CD4-positive, alpha-beta T cell (primary cell): ENCODE data around the gene DIAPH1. TPM values are rescaled to one million over a fixed set of nuclear protein-coding genes. Genes with fewer than 3 reads are reported as not detected.

ENCODE experiments used
- ATAC-seq: fragments of 200-7000 bp; cut with Tn5 transposase; one replicate; pipeline ENCODE4 v1.10.0; 2022; ENCODE audit warnings: mild to moderate bottlenecking; ENCODE audit not compliant: poor library complexity
- CTCF ChIA-PET: fragments of 350-600 bp; sonication (Branson Sonifier 250); formaldehyde crosslinking; loops from one replicate; lab custom pipeline; 2021; ENCODE audit warnings: antibody characterized with exemption, inconsistent platforms; lab: Charles Lee
- POLR2A ChIA-PET: fragments of 350-600 bp; sonication (Branson Sonifier 250); formaldehyde crosslinking; loops from one replicate; lab custom pipeline; 2021; ENCODE audit warnings: antibody characterized with exemption, inconsistent platforms; lab: Charles Lee
- DNase-seq, 14 experiments: peaks; one replicate each; pipeline ENCODE4 v3.0.0-alpha.2; 2013 to 2020; ENCODE audit warnings: mixed read lengths in 2 of 14
- H3K27ac ChIP-seq, 2 donors: one replicate each; pipeline versions ENCODE4 v1.5.1 to v1.7.0; 2013; ENCODE audit warnings: low read length in 2 of 2, low read depth in 1 of 2, mild to moderate bottlenecking in 1 of 2
- H3K27me3 ChIP-seq, 2 experiments: 1 replicate in 1 of 2; 2 replicates in 1 of 2; pipeline versions ENCODE4 v1.6.1 to v1.7.0; 2013; ENCODE audit warnings: low read length in 2 of 2, control low read depth in 1 of 2, mild to moderate bottlenecking in 1 of 2, moderate library complexity in 1 of 2; ENCODE audit not compliant: insufficient read depth in 2 of 2, control insufficient read depth in 1 of 2
- H3K36me3 ChIP-seq: one replicate; pipeline ENCODE4 v1.6.1; 2013; ENCODE audit warnings: low read length, control low read depth; ENCODE audit not compliant: insufficient read depth
- H3K4me1 ChIP-seq: one replicate; pipeline ENCODE4 v1.6.1; 2013; ENCODE audit warnings: low read length, control low read depth; ENCODE audit not compliant: insufficient read depth
- H3K4me3 ChIP-seq: one replicate; pipeline ENCODE4 v1.5.1; 2013; ENCODE audit warnings: mild to moderate bottlenecking, low read length, moderate library complexity
- H3K9me3 ChIP-seq, 2 experiments: 1 replicate in 1 of 2; 2 replicates in 1 of 2; pipeline versions ENCODE4 v1.6.1 to v1.7.0; 2013; ENCODE audit warnings: low read length in 2 of 2, mild to moderate bottlenecking in 2 of 2, control low read depth in 1 of 2, moderate library complexity in 1 of 2; ENCODE audit not compliant: control insufficient read depth in 1 of 2, insufficient read depth in 1 of 2
- H3K27ac Mint-ChIP-seq: one replicate; pipeline ENCODE4 v1.8.0; 2020; ENCODE audit warnings: mixed read lengths
- H3K27me3 Mint-ChIP-seq: one replicate; pipeline ENCODE4 v1.8.0; 2021; ENCODE audit warnings: mixed read lengths
- H3K36me3 Mint-ChIP-seq: one replicate; pipeline ENCODE4 v1.8.0; 2021; ENCODE audit warnings: low read depth, mixed read lengths
- H3K4me1 Mint-ChIP-seq: one replicate; pipeline ENCODE4 v1.8.0; 2021; ENCODE audit warnings: low read depth, mixed read lengths
- H3K4me3 Mint-ChIP-seq: one replicate; pipeline ENCODE4 v1.8.0; 2020; ENCODE audit warnings: mild to moderate bottlenecking, mixed read lengths
- H3K9me3 Mint-ChIP-seq: one replicate; pipeline ENCODE4 v1.8.0; 2020; ENCODE audit warnings: mixed read lengths
- CTCF ChIP-seq: fragments of 200-600 bp; IDR thresholded peaks from one replicate; pipeline ENCODE4 v1.8.0; 2022; ENCODE audit warnings: antibody characterized with exemption, mild to moderate bottlenecking
- intact Hi-C, 2 experiments: fragments of 100-400 bp; cut with DNase I in 1 of 2; cut with micrococcal nuclease in 1 of 2; formaldehyde crosslinking; loops; one replicate each; pipeline versions ENCODE4 v1.15.1 to v1.9.0; 2023 to 2025; cut with DNase I, micrococcal nuclease
- total RNA-seq, 174 experiments: library from RNA in 2 of 174; stranded (reverse) in 2 of 174; gene quantifications; one replicate each; pipeline ENCODE4 v1.2.3 and lab custom pipeline; 2021 to 2026

DIAPH1 gene
- total RNA-seq, 2 experiments from 2014 or later: 159 to 161 TPM

GRCh38 chr5:141533897-141534296 lies 84.9 kb downstream of the DIAPH1 start:
- no peaks in the 10 kb centered on the region for H3K4me1 ChIP-seq
- TF ChIP-seq CTCF: no peak
- H3K9me3 ChIP-seq: no peaks in the 10 kb centered on the region
- peaks cover 70% of the 10 kb centered on the region for H3K36me3 ChIP-seq
- CTCF ChIA-PET: interaction anchor here (0.9 to 1.3 kb wide), 2 partner anchors 33 to 214 kb away, joined by 3 to 6 read pairs; partner anchors contain the start of gene TAF7
- Mint-ChIP-seq H3K36me3 (peaks cover 34% of the 10 kb centered on the region), H3K27ac (peak overlapping the region; percentile 35), H3K4me1 (peaks cover 4% of the 10 kb centered on the region), H3K4me3 (no peak overlapping the region), H3K9me3 (no peaks in the 10 kb centered on the region), H3K27me3 (no peaks in the 10 kb centered on the region)
- no peak for ATAC-seq
- no peak overlapping the region for H3K27ac ChIP-seq
- intact Hi-C loops: no loop called here
- H3K4me3 ChIP-seq: no peak overlapping the region
- POLR2A ChIA-PET: no interaction called here
- no peak for DNase-seq
- no peaks in the 10 kb centered on the region for H3K27me3 ChIP-seq

GRCh38 chr5:141532726-141533125 lies 86.1 kb downstream of the DIAPH1 start:
- no peak overlapping the region for H3K4me3 ChIP-seq
- ChIA-PET POLR2A (no interaction called here), CTCF (no interaction called here)
- no peak overlapping the region for H3K4me3 Mint-ChIP-seq
- ATAC-seq (no peak), DNase-seq (no peak)
- no peak overlapping the region for H3K27ac Mint-ChIP-seq
- H3K4me1 Mint-ChIP-seq: peaks cover 4% of the 10 kb centered on the region
- intact Hi-C loops: no loop called here
- H3K27me3 ChIP-seq: no peaks in the 10 kb centered on the region
- H3K9me3 ChIP-seq: no peaks in the 10 kb centered on the region
- H3K36me3 Mint-ChIP-seq: peaks cover 34% of the 10 kb centered on the region
- peaks cover 81% of the 10 kb centered on the region for H3K36me3 ChIP-seq
- H3K9me3 Mint-ChIP-seq: no peaks in the 10 kb centered on the region
- no peaks in the 10 kb centered on the region for H3K4me1 ChIP-seq
- H3K27me3 Mint-ChIP-seq: no peaks in the 10 kb centered on the region
- TF ChIP-seq CTCF: no peak
- no peak overlapping the region for H3K27ac ChIP-seq

- no peak for ATAC-seq
- no peak for TF ChIP-seq CTCF
- Mint-ChIP-seq H3K27me3 (no peaks in the 10 kb centered on the region), H3K27ac (no peak overlapping the region), H3K4me3 (no peak overlapping the region), H3K36me3 (peaks cover 12% of the 10 kb centered on the region), H3K4me1 (peaks cover 5% of the 10 kb centered on the region), H3K9me3 (no peaks in the 10 kb centered on the region)
- ChIA-PET CTCF (no interaction called here), POLR2A (interaction anchor here (0.6 kb wide), 1 partner anchor 58 kb away, joined by 3 read pairs; no protein-coding TSS in a partner anchor)
- intact Hi-C loops: loop anchor here in 1 of 2 experiments (10.0 kb wide), 1 partner anchor 445 kb away; no protein-coding TSS in a partner anchor
- Histone ChIP-seq H3K27me3 (no peaks in the 10 kb centered on the region), H3K4me3 (no peak overlapping the region), H3K27ac (no peak overlapping the region), H3K9me3 (no peaks in the 10 kb centered on the region), H3K4me1 (peaks cover 3% of the 10 kb centered on the region), H3K36me3 (peaks cover 99% of the 10 kb centered on the region)
- no peak for DNase-seq
Measured at GRCh38 chr5:141529873-141530272, 88.9 kb downstream of the DIAPH1 start.
